ENCODE measurements around the gene GGA1. TPM values are rescaled to one million over a fixed set of nuclear protein-coding genes. Genes with fewer than 3 reads are reported as not detected.

The GGA1 gene
- total RNA-seq, 2 donors from 2014 or later, result 43.9 to 146 TPM

GRCh38 chr22:37561212-37562048 lies 47.2 kb upstream of the GGA1 start:
- peak; percentile 12 for TF ChIP-seq POLR2A (IDR thresholded peaks at IDR 0.05)
- peak; percentile 64 to 87 (median 87) for TF ChIP-seq CTCF (IDR thresholded peaks at IDR 0.05)
- TF ChIP-seq POLR2AphosphoS5 (IDR thresholded peaks at IDR 0.05), result peak; percentile 77
- peak; percentile 80 for DNase-seq (ENCODE audit: low spot score)
- intact Hi-C loops (cut with DNase I), result no loop called here
- 1% methylated on average over 50 of the region's 56 CpGs for WGBS
- Histone ChIP-seq H3K27ac (peak overlapping the region; percentile 95 to 97), H3K36me3 (no peaks in the 10 kb centered on the region), H3K4me1 (replicated peaks) (peaks cover 14% of the 10 kb centered on the region), H3K27me3 (replicated peaks; ENCODE audit: insufficient read depth) (no peaks in the 10 kb centered on the region), H3K9me3 (no peaks in the 10 kb centered on the region), H3K4me3 (peak overlapping the region; percentile 78 to 82)

- Histone ChIP-seq H3K4me3 (peak overlapping the region; percentile 78 to 82), H3K36me3 (no peaks in the 10 kb centered on the region), H3K9me3 (no peaks in the 10 kb centered on the region), H3K4me1 (replicated peaks) (peaks cover 14% of the 10 kb centered on the region), H3K27me3 (replicated peaks; ENCODE audit: insufficient read depth) (no peaks in the 10 kb centered on the region), H3K27ac (peak overlapping the region; percentile 95 to 97)
- no peak for DNase-seq (ENCODE audit: low spot score)
- WGBS, result 88% methylated on average over 14 of the region's 14 CpGs
- no peak for TF ChIP-seq CTCF (IDR thresholded peaks at IDR 0.05)
- TF ChIP-seq POLR2AphosphoS5 (IDR thresholded peaks at IDR 0.05), result no peak
- TF ChIP-seq POLR2A (IDR thresholded peaks at IDR 0.05), result no peak
- intact Hi-C loops (cut with DNase I), result no loop called here
Observed at GRCh38 chr22:37562049-37562875, 46.4 kb upstream of the GGA1 start.

GRCh38 chr22:37563153-37564081 lies 45.2 kb upstream of the GGA1 start:
- Histone ChIP-seq H3K9me3 (no peaks in the 10 kb centered on the region), H3K36me3 (no peaks in the 10 kb centered on the region), H3K27ac (peak overlapping the region; percentile 95 to 97), H3K27me3 (replicated peaks; ENCODE audit: insufficient read depth) (no peaks in the 10 kb centered on the region), H3K4me3 (no peak overlapping the region), H3K4me1 (replicated peaks) (peaks cover 14% of the 10 kb centered on the region)
- intact Hi-C loops (cut with DNase I), result no loop called here
- 31% methylated on average over 14 of the region's 14 CpGs for WGBS
- DNase-seq (ENCODE audit: low spot score), result peak; percentile 63
- no peak for TF ChIP-seq POLR2A (IDR thresholded peaks at IDR 0.05)
- TF ChIP-seq POLR2AphosphoS5 (IDR thresholded peaks at IDR 0.05), result peak; percentile 80

- Histone ChIP-seq H3K36me3 (no peaks in the 10 kb centered on the region), H3K27ac (peak overlapping the region; percentile 95 to 97), H3K4me1 (replicated peaks) (peaks cover 14% of the 10 kb centered on the region), H3K27me3 (replicated peaks; ENCODE audit: insufficient read depth) (no peaks in the 10 kb centered on the region), H3K4me3 (no peak overlapping the region), H3K9me3 (no peaks in the 10 kb centered on the region)
- TF ChIP-seq POLR2AphosphoS5 (IDR thresholded peaks at IDR 0.05) (no peak), CTCF (IDR thresholded peaks at IDR 0.05) (no peak), POLR2A (IDR thresholded peaks at IDR 0.05) (no peak)
- no peak for DNase-seq (ENCODE audit: low spot score)
- 66% methylated on average over 7 of the region's 7 CpGs for WGBS
- intact Hi-C loops (cut with DNase I), result no loop called here
Observed at GRCh38 chr22:37564111-37564711, 44.4 kb upstream of the GGA1 start.

Measured in prostate gland (tissue), 2 donors.